EH (cell line): ENCODE results near the gene TDRD7.
"Not testable (repeated sequence)": the region's sequence is repeated elsewhere in the genome, so short reads cannot be mapped to it uniquely, and the experiment has no call there.

Experiments used
- DNase-seq: peaks from one replicate; pipeline ENCODE4 v3.0.0-alpha.2; 2015; ENCODE audit warnings: low read depth

Gene TDRD7

DNA sequence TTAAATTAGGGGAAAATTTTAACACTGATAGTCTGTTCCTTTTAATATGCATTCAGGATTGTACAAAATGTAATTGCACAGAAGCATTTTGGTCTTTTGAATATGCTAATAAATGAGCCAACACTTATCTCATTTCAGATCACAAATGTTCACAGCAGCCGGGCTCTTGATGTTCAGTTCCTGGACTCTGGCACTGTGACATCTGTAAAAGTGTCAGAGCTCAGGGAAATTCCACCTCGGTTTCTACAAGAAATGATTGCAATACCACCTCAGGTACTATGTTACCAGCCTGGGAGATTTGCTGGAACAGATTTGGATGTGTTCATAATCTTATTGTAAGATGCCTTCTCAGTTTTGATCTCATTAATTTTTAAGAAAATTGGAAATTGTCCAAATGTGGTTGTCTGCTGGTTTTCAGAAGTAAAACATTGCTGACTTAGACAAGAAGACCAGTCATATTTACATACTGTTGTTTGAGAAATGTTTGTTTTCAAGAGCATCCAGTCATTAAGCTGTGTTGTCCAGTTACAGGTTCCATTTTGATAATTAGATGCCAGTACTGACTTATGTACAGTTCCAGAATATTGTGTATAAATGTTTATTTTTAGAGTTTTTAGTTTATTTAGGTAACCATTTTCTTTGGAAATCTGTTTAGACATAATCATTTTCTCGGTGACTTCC lies 66.5 kb downstream of the TDRD7 start:
- DNase-seq, result no peak

DNA sequence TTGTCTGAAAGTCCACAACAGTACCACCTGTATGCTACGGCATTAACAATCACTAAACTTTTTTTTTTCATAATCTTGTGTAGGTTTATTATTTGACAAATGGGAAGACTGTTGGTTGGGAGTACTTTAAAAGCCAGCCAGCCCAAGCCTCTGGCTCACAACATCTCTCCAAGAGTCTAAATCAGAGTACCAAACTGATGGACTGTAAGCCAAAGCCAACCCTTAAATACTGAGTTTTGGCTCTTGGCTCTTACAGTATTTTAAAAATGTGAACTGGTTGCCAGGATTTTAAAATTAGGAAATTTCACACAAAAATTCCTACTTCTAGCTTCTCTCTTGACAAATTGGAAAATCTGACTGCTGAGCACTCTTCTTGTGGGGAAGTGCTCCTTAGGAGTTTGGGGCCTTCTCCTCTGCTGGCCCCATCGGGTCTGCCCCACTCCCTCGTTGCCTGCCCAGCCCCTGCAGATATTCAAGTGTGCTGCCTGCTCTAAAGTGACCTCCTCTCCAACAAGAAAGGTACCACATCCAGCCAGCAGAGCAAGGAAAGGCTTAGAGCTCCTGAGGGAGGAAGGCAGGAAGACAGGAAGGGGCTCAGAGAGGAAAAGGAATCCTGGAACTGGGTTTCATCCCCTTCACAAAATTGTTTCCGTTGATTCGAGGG lies 67.7 kb downstream of the TDRD7 start:
- DNase-seq, result no peak

DNA sequence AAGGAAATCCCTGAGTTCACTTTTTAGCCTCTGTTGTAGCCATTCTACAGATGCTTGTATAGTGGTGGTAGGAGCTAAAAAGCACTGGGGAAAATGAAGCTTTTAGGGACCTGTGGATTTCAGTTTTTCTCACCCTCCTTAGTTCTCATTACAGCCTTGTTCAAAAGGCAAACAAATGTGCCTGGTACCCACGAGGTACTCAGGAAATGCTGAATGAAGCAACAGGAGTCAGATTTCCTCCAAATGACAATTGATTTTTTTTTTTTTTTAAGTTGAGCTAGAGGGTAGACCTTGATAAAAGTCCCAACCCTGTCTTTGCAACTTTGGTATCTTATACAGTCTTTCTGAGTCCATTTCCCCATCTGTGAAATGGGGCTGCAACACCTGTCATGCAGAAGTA lies 68.3 kb downstream of the TDRD7 start:
- DNase-seq, result no peak

DNA sequence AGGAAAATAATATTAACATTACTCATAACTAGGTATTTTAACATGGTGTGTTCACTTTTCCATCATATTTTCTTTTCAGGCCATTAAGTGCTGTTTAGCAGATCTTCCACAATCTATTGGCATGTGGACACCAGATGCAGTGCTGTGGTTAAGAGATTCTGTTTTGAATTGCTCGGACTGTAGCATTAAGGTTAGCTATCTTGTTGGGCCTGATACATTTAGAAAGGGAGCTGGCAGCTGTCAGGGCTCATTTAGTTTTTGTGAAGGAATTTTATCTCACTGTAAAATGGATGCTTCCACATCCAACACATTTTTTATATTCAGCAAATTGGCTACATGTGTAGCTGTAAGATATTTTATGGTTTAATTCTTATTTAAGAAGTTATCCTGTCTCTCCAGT lies 68.9 kb downstream of the TDRD7 start:
- peak; percentile 20 for DNase-seq

DNA sequence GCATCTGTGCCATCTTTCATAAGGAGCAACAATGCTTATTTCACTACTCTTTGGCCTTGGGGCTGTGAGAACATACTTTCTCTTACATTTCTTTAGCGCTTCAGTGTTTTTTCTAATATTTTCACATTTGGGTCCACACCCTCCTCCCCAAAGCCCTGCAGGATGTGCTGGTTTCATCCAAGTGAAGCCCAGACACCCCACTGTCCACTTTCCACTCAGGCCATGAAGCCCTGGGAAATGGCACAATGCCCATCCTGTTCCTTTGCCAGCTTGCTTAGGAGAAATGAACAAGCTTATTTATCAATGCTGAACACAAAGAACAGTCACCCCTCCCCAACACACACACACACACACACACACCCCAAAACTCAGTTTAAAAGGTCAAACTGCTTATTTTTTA lies 72.2 kb downstream of the TDRD7 start:
- no peak for DNase-seq

DNA sequence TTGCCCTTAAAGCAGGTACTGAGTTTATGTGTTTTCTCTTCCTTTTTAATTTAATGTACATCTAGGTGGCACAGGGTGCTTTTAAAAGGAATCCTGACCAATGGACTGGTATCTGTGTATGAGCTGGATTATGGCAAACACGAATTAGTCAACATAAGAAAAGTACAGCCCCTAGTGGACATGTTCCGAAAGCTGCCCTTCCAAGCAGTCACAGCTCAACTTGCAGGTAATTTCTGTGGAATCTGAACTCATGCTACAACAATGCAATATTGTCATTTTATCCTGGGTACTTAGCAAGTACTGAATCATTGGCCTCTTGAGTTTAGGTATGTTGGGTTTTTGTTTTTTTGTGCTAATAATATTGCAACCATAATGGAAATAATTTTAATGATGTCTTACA lies 75.2 kb downstream of the TDRD7 start:
- no peak for DNase-seq

DNA sequence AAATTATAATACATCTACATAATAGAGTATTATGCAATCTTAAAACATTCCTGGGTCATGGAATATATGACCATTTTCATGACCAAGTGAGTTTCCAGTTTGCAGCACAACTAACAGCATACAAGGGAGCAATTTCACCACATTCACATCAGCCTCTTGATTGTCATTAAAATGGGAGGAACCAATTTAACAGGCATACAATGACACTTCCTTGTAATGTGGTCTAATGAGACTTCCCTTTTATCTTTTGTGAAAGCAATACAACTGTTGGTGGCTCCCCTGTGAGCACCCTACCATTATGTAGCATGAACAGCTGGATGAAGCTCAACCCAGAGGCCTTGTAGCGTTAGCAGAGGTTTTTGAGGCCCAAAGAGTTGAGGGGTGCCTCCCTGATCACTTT lies 76.0 kb downstream of the TDRD7 start:
- DNase-seq, result no peak

DNA sequence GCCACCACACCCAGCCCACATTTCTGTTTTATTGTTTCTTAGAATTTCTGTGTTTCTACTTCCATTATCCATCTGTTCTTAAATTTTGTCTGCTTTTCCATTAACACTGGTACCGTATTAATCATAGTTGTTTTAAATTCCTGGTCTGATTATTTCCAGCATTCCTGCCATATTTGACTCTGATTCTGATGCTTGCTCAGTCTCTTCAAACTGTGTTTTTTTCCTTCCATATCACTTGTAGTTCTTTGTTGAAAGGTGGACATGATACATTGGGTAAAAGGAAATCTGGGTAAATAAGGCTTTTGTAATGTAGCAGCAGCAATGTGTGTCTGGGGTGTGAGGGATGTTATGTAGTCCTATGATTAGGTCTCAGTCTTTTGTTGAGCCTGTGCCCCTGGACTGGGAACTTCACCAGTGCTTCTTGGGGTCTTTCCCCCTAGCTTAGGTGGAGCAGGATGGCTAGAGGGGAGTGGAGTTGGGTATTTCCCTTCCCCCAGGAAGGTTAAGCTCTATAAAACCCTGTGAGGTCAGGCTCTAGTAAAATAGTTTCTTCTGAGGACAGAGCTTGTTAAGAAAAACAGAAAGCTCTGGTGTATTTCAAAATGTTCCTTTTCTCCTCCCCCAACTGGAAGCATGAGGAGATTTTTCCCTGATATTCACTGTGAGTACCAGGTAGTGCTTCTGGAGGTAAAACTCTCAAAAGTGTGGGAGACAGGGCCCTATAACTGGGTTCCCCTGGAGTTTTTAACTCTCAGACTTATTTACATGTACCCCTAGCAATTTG lies 79.5 kb downstream of the TDRD7 start:
- peak; percentile 16 for DNase-seq

DNA sequence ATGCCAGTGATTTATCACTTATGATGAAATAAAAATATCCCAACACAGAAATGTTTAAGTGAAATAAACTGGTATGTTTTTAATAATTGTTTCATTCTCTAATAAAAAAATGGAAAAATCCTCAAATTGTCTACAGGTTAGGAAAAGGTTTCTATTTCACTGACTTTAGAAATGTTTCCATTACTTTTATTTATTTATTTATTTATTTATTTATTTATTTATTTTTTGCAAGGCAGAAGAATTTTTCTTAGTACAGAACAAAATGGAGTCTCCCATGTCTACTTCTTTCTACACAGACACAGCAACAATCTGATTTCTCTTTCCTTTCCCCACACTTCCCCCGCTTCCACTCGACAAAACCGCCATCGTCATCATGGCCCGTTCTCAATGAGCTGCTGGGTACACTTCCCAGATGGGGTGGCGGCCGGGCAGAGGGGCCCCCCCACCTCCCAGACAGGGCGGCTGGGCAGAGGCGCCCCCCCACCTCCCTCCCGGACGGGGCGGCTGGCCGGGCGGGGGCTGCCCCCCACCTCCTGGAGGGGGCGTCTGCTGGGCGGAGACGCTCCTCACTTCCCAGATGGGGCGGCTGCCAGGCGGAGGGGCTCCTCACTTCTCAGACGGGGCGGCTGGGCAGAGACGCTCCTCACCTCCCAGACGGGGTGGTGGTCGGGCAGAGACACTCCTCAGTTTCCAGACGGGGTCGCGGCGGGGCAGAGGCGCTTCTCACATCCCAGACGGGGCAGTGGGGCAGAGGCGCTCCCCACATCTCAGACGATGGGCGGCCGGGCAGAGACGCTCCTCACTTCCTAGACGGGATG lies 85.9 kb downstream of the TDRD7 start:
- DNase-seq, result not testable (repeated sequence)

DNA sequence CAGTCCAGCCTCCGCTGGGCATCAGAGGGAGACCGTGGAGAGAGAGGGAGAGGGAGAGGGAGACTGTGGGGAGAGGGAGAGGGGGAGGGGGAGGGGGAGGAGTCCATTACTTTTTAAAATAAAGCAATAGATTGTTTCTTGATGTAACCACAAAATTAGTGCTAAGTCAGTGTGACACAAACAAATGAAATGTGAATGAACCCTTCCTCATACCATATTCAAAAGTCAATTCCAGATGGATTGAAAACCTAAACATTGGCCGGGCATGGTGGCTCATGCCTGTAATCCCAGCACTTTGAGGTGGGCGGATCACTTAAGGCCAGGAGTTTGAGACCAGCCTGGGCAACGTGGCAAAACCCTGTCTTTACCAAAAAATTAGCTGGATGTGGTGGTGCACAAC lies 87.0 kb downstream of the TDRD7 start:
- DNase-seq, result peak; percentile 8

DNA sequence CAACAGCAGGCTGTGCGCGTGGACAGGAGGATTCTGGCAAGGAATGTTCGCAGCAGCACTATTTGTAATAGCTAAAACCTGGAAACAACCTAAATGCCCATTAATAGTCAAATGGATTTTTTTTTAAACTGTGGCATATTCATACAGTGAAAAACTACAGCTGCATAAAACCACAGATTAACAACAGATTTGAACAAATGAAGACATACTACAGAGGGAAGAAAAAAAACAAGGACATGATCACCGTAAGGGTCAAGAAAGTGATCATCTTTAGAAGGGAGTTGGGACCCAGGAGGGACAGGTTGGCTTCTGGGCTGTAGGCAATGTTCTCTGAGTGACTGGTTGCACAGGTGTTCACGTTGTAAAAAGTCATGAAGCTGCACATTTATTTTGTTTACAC lies 88.4 kb downstream of the TDRD7 start:
- DNase-seq, result no peak

DNA sequence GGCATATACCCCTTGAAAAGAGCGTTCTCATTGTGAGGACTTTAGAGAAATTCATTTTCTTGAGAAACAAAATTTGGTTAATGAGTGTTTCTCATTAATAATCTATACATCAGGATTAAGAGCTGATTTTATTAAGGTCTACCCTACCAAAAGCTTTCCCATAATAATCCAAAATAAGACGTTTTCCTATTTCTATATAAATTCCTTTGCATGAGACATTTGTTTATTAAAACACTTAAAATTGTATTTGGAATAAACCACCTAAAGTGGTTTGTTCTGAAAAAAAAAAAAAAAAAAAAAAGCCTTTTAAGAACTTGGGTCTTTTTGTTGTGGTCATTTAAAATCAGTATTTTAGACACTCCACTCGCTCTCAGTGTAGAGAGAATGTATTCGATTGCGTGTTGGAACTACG lies 88.9 kb downstream of the TDRD7 start:
- DNase-seq, result no peak

DNA sequence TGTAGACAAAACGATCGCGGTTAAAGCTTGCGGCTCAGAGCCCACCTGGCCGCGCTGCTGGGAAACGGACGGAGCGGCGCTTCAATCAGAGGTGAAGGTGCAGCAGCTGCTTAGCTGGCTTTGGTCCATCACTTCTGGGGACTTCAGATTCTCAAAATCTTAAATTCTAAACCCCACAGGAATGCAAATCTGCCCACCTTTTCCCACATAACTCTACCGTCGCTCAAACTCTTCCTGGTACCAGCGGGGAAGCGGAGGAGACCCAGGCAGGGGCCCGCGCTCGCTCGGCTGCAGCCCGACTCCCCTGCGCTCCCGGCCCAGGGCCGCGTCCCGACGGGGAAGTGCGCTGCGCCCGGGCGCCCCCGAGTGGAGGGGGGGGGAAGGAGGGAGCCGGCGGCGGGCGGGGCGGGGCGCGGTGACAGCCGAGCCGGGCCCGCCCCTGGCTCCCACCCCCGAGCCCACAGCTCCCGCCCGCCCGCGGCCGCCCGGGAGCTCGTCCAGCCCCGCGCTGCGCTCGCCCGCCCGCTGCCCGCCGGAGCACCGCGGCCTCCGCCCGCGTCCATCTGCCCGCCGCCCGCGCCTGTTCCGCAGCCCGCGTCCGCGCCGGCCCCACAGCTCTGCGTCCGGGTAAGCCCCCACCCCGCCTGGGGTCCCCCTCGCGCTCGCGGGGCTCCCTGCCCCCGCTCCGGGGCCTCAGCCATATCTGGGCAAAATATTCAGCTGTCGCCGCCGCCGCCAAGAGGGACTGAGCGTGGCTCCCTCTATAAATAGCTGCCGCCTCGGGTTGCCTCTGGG lies 89.5 kb downstream of the TDRD7 start, which contains the start of gene TMOD1:
Gene TMOD1 (plus strand): TSS at position 490 of the 795 bp plus-strand sequence. CDS start 22,523 bp downstream, outside the sequence.
- DNase-seq, result peak; percentile 59

DNA sequence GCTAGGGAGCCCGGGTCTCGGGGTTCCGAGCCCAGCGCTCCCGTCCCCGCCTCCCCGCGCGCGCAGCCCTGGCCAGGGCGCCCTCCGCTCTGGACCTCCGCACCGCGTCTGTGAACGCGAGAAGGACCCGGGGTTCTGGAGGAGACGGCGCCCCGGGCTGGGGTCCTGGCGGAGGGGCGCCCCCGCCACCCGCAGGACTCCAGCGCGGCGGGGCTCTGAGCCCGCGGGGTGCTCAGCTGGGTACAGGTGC lies 90.0 kb downstream of the TDRD7 start:
- DNase-seq, result no peak

DNA sequence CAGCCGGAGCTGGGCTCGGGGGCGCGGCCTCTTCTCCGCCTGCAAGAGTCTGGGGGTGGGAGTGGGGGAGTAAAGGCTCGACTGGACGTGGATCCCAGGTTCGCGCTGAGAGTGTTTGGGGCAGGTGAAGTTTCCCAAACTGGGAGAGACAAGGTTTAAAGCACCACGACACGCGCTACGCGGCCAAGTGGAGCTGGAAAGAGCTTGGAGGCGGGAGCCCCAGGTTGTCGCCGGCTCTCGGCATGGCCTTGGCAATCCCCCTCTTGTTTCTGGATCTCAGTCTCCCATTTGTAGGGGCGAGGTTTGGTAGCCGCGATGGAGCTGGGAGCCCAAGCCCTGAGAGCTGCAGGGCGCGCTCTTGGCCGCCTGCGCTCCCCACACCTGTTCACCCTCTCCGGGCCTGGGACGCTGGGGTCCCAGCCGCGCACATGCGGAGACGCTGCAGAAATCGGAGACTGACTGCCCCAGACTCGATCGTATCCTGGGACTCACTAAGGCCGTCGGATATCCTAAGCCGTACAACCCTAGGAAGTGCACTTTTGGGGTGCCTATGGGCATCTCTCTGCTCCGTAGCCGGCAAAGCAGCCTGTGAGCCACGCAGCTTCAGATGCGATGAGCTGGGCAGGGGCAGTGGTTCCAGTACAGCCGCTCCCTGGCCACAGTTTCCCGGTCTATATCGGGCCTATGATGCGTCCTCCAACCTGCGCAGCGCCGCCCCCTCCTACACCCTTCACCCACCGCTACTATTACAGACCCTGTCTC lies 90.5 kb downstream of the TDRD7 start:
- DNase-seq, result no peak

DNA sequence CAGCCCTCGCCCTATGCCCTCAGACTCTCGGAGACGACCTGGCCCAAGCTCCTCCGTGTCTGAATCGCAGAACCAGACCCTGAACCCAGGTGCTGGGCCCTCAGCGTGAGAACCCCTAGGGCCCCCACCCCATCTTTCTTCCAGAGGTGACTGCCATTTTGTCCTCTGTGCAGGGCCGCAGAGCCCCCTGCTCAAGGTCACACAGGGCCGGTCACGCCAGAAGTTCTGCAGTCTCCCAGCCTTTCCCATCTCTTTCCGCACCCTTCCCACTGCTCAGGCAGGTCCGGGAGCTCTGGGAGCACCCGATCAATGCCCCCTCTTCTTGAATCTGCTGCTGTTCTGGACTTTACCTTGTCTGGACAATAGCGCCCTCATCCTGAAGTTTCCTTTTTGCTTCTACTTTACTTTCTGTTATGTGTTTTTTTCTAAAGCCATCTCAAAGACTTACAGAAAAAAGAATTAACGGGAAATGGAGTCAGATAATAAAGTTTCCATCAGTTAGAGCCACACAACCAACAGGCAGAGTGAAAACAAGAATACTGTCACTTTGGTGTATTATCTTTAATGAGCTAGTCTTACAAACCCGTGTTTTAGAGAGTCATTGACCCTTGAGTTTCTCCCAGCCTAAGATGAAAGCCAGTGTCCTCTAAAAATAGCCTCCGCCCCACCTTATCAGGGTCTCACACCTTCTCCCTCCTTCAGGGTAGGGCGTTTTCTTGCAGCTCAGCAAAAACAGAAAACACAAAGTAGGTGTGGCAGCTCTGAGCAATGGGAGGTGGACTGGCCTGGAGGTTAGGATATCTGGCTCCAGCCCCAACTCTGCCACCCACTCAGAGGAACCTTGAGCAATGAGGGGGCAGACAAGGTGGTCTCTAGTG lies 91.3 kb downstream of the TDRD7 start:
- no peak for DNase-seq

DNA sequence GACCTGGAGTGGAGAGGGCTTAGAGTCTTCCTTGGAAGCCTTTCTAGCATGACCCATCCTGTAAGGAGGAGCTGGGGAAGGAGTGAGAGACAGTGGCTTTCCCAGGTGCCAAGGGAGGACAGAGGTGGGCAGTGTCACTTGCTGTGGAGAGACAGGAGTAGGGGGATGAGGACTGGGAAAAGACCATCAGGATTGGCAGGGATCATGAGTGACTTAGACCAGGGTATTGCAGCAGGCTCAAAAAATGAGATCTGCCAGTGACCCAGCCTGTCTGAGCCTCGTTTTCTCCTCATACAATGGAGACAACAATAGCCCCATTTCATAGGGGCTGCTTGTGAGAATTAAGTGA lies 91.9 kb downstream of the TDRD7 start:
- no peak for DNase-seq

DNA sequence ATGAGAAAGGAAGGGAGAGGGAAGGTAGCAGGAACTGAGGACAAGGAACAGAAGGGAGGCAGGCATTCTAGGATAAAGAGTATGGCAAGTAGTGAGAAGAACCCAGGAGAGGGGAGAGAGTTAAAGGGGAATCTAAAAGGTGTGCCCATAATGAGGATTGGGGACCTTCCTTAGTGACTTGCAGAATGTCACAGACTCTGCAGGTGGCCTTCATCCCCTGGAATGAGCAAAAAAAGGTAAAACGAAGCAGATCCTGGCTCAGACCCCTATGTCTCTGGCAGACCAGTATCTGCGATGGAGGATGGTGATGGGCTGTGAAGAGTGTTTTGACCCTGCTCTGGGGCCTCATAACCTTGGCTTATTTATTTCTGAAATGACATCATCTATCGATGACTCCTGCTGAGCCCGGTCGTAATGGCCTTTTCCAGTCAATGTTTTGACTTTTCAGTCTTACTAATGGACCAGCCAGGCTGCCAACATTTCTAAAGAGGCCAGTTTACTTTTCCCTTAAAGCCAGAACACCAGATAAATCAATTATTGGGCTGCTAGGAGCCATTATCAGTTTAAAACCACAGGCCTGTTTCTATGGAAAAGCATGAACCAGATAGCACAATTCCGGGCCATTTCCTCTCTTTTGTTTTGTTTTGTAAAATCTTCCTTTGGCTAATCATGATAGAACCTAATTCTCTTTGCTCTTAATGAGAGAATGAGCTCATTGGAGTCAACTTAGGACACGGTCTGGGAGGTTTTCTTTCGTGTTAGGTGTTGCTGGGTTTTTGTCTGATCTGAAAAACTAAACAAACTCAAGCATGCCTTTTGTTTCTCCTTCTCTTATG lies 92.7 kb downstream of the TDRD7 start:
- peak; percentile 7 for DNase-seq

DNA sequence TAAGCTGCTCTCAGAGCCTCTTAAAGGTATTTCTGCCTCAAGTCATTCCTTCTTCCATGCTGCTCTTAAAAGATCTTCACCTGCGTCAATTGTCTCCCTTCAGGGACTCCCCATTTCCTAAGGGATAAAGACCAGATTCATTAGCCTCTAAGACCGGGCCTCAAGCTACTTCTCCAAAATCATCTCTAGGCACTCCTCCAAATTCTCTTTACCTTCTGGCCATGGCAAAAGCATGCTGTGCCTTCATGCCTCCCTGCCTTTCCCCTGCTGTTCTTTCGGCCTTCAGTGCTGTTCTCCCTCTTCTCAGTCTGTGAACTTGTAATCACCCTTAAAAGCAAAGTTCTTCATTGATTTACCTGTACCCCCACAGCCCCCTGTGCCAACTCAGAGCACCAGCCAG lies 93.9 kb downstream of the TDRD7 start:
- DNase-seq, result no peak
